IPS-20b (cell line): Measurements from ENCODE around the gene AGMO.

Experiments used
- H3K27ac ChIP-seq: one replicate; pipeline ENCODE4 v1.5.1; 2013; ENCODE audit warnings: low read length
- H3K27me3 ChIP-seq: 2 replicates; pipeline ENCODE4 v1.6.1; 2013; ENCODE audit warnings: mild to moderate bottlenecking, low read length, inconsistent platforms; ENCODE audit not compliant: insufficient read depth
- H3K36me3 ChIP-seq: 2 replicates; pipeline ENCODE4 v1.6.1; 2013; ENCODE audit warnings: low read depth, mild to moderate bottlenecking, inconsistent platforms, low read length, moderate library complexity; ENCODE audit not compliant: insufficient read depth
- H3K4me1 ChIP-seq: 2 replicates; pipeline ENCODE4 v1.6.1; 2013; ENCODE audit warnings: mild to moderate bottlenecking, control low read depth, inconsistent platforms, low read length, moderate library complexity; ENCODE audit not compliant: insufficient read depth
- H3K4me3 ChIP-seq: 2 replicates; pipeline ENCODE4 v1.5.1; 2013; ENCODE audit warnings: mild to moderate bottlenecking, low read length, inconsistent platforms
- H3K9ac ChIP-seq: 2 replicates; pipeline ENCODE4 v1.6.1; 2013; ENCODE audit warnings: low read depth, mild to moderate bottlenecking, inconsistent platforms, low read length, moderate library complexity
- H3K9me3 ChIP-seq: 2 replicates; pipeline ENCODE4 v1.6.1; 2013; ENCODE audit warnings: mild to moderate bottlenecking, low read depth, low read length, inconsistent platforms; ENCODE audit not compliant: insufficient read depth

Gene AGMO

GRCh38 chr7:15586266-15586665 is 24.5 kb upstream of the AGMO start:
- no peak overlapping the region for H3K4me3 ChIP-seq

GRCh38 chr7:15584575-15584974 is 22.8 kb upstream of the AGMO start:
- Histone ChIP-seq H3K4me1 (no peaks in the 10 kb centered on the region), H3K36me3 (no peaks in the 10 kb centered on the region), H3K9ac (no peak overlapping the region), H3K4me3 (no peak overlapping the region), H3K27ac (no peak overlapping the region), H3K9me3 (peaks cover 27% of the 10 kb centered on the region), H3K27me3 (no peaks in the 10 kb centered on the region)

More at GRCh38 chr7:15586266-15586665, 24.5 kb upstream of the AGMO start:
- H3K9me3 ChIP-seq = peaks cover 27% of the 10 kb centered on the region
- H3K27me3 ChIP-seq = no peaks in the 10 kb centered on the region
- no peak overlapping the region for H3K27ac ChIP-seq
- H3K36me3 ChIP-seq = no peaks in the 10 kb centered on the region
- H3K4me1 ChIP-seq = no peaks in the 10 kb centered on the region
- no peak overlapping the region for H3K9ac ChIP-seq

GRCh38 chr7:15582773-15583172 is 21.0 kb upstream of the AGMO start:
- Histone ChIP-seq H3K27me3 (no peaks in the 10 kb centered on the region), H3K9me3 (peaks cover 27% of the 10 kb centered on the region), H3K36me3 (no peaks in the 10 kb centered on the region), H3K4me3 (no peak overlapping the region), H3K4me1 (no peaks in the 10 kb centered on the region), H3K27ac (no peak overlapping the region), H3K9ac (no peak overlapping the region)

- Histone ChIP-seq H3K9me3 (peaks cover 24% of the 10 kb centered on the region), H3K9ac (no peak overlapping the region), H3K36me3 (no peaks in the 10 kb centered on the region), H3K4me3 (no peak overlapping the region), H3K4me1 (no peaks in the 10 kb centered on the region), H3K27ac (no peak overlapping the region), H3K27me3 (no peaks in the 10 kb centered on the region)
Observed at GRCh38 chr7:15581352-15581951, 19.6 kb upstream of the AGMO start.

GRCh38 chr7:15580604-15581351 is 19.0 kb upstream of the AGMO start:
- H3K27ac ChIP-seq = no peak overlapping the region

GRCh38 chr7:15577600-15577999 is 15.8 kb upstream of the AGMO start:
- Histone ChIP-seq H3K4me1 (no peaks in the 10 kb centered on the region), H3K36me3 (no peaks in the 10 kb centered on the region), H3K9me3 (no peaks in the 10 kb centered on the region), H3K4me3 (no peak overlapping the region), H3K27ac (no peak overlapping the region), H3K27me3 (no peaks in the 10 kb centered on the region), H3K9ac (no peak overlapping the region)

More at GRCh38 chr7:15580604-15581351, 19.0 kb upstream of the AGMO start:
- Histone ChIP-seq H3K9ac (no peak overlapping the region), H3K4me3 (no peak overlapping the region), H3K4me1 (no peaks in the 10 kb centered on the region), H3K9me3 (peaks cover 20% of the 10 kb centered on the region), H3K36me3 (no peaks in the 10 kb centered on the region), H3K27me3 (no peaks in the 10 kb centered on the region)

GRCh38 chr7:15571301-15571878 is 9.6 kb upstream of the AGMO start:
- no peak overlapping the region for H3K27ac ChIP-seq
- no peaks in the 10 kb centered on the region for H3K4me1 ChIP-seq
- H3K9ac ChIP-seq = no peak overlapping the region
- H3K36me3 ChIP-seq = no peaks in the 10 kb centered on the region
- H3K4me3 ChIP-seq = no peak overlapping the region
- H3K9me3 ChIP-seq = no peaks in the 10 kb centered on the region
- H3K27me3 ChIP-seq = no peaks in the 10 kb centered on the region

GRCh38 chr7:15567652-15568051 is 5.8 kb upstream of the AGMO start:
- Histone ChIP-seq H3K9me3 (no peaks in the 10 kb centered on the region), H3K9ac (no peak overlapping the region), H3K36me3 (no peaks in the 10 kb centered on the region), H3K4me1 (no peaks in the 10 kb centered on the region), H3K27me3 (no peaks in the 10 kb centered on the region), H3K27ac (no peak overlapping the region), H3K4me3 (no peak overlapping the region)

GRCh38 chr7:15567036-15567435 is 5.2 kb upstream of the AGMO start:
- Histone ChIP-seq H3K4me1 (no peaks in the 10 kb centered on the region), H3K27ac (no peak overlapping the region), H3K9ac (no peak overlapping the region), H3K9me3 (no peaks in the 10 kb centered on the region), H3K27me3 (no peaks in the 10 kb centered on the region), H3K4me3 (no peak overlapping the region), H3K36me3 (no peaks in the 10 kb centered on the region)

GRCh38 chr7:15566476-15566875 is 4.7 kb upstream of the AGMO start:
- H3K9ac ChIP-seq = no peak overlapping the region
- H3K4me3 ChIP-seq = no peak overlapping the region
- no peak overlapping the region for H3K27ac ChIP-seq
- H3K27me3 ChIP-seq = no peaks in the 10 kb centered on the region
- no peaks in the 10 kb centered on the region for H3K4me1 ChIP-seq
- H3K36me3 ChIP-seq = no peaks in the 10 kb centered on the region
- H3K9me3 ChIP-seq = no peaks in the 10 kb centered on the region

- H3K4me3 ChIP-seq = no peak overlapping the region
- no peaks in the 10 kb centered on the region for H3K9me3 ChIP-seq
- no peaks in the 10 kb centered on the region for H3K27me3 ChIP-seq
- no peak overlapping the region for H3K27ac ChIP-seq
- no peaks in the 10 kb centered on the region for H3K36me3 ChIP-seq
- H3K4me1 ChIP-seq = no peaks in the 10 kb centered on the region; the same call in 1 of the 2 replicates
- H3K9ac ChIP-seq = no peak overlapping the region
Observed at GRCh38 chr7:15560968-15561367, 847 bp downstream of the AGMO start.

- no peaks in the 10 kb centered on the region for H3K9me3 ChIP-seq
- H3K27me3 ChIP-seq = no peaks in the 10 kb centered on the region
- no peak overlapping the region for H3K4me3 ChIP-seq
- H3K4me1 ChIP-seq = no peaks in the 10 kb centered on the region; the same call in 1 of the 2 replicates
- H3K9ac ChIP-seq = no peak overlapping the region
- no peak overlapping the region for H3K27ac ChIP-seq
- no peaks in the 10 kb centered on the region for H3K36me3 ChIP-seq
Observed at GRCh38 chr7:15559416-15559928, 2.3 kb downstream of the AGMO start.
